OCI-LY7 (cell line): Measurements from ENCODE around the gene BRD8.

ENCODE experiments used
- EZH2phosphoT487 ChIP-seq: fragments of 200-600 bp; sonication (generic); IDR thresholded peaks from 2 replicates; pipeline ENCODE4 v1.6.1; 2018; ENCODE audit warnings: low read depth, borderline replicate concordance, mild to moderate bottlenecking, mixed run types, antibody characterized with exemption, low read length, moderate library complexity, mixed read lengths
- TF ChIP-seq, protein P1 (sequence below): fragments of 200-600 bp; sonication (generic); conservative IDR thresholded peaks from 2 replicates; pipeline ENCODE4 v1.5.1; 2014; ENCODE audit warnings: mild to moderate bottlenecking, antibody characterized with exemption, low read length, moderate library complexity, mixed read lengths

- TF ChIP-seq, protein P1, sequence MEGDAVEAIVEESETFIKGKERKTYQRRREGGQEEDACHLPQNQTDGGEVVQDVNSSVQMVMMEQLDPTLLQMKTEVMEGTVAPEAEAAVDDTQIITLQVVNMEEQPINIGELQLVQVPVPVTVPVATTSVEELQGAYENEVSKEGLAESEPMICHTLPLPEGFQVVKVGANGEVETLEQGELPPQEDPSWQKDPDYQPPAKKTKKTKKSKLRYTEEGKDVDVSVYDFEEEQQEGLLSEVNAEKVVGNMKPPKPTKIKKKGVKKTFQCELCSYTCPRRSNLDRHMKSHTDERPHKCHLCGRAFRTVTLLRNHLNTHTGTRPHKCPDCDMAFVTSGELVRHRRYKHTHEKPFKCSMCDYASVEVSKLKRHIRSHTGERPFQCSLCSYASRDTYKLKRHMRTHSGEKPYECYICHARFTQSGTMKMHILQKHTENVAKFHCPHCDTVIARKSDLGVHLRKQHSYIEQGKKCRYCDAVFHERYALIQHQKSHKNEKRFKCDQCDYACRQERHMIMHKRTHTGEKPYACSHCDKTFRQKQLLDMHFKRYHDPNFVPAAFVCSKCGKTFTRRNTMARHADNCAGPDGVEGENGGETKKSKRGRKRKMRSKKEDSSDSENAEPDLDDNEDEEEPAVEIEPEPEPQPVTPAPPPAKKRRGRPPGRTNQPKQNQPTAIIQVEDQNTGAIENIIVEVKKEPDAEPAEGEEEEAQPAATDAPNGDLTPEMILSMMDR, result no peak
- no peak for TF ChIP-seq EZH2phosphoT487
These were observed 86.7 kb downstream of the BRD8 start for GRCh38 chr5:138091685-138092084.
